Left lung (tissue), 10 donors: ENCODE results near the gene IL16. TPM values are rescaled to one million over a fixed set of nuclear protein-coding genes. Genes with fewer than 3 reads are reported as not detected.
A peak's percentile ranks its signal among the peaks of the same experiment; 100 is the strongest.

ENCODE experiments used
- ATAC-seq: fragments of 200-7000 bp; cut with Tn5 transposase; one replicate; pipeline ENCODE4 v1.9.1; 2020; ENCODE audit warnings: moderate library complexity
- DNase-seq, 4 donors: peaks; one replicate each; pipeline ENCODE4 v3.0.0-alpha.2; 2013 to 2020
- H3K27ac ChIP-seq, 2 donors: fragments of 200-600 bp; sonication (generic) in 1 of 2; one replicate each; pipeline versions ENCODE4 v1.5.0 to v1.8.0; 2020 to 2021
- H3K27me3 ChIP-seq, 2 donors: fragments of 200-600 bp; sonication (generic) in 1 of 2; one replicate each; pipeline versions ENCODE4 v1.5.0 to v1.8.0; 2020 to 2021
- H3K36me3 ChIP-seq, 2 donors: fragments of 200-600 bp; sonication (generic) in 1 of 2; one replicate each; pipeline versions ENCODE4 v1.5.0 to v1.8.0; 2020 to 2021
- H3K4me1 ChIP-seq, 2 donors: fragments of 200-600 bp; one replicate each; pipeline ENCODE4 v1.8.0; 2021
- H3K4me3 ChIP-seq, 2 donors: fragments of 200-600 bp; sonication (generic) in 1 of 2; one replicate each; pipeline versions ENCODE4 v1.5.0 to v1.8.0; 2020 to 2021; ENCODE audit warnings: mild to moderate bottlenecking in 1 of 2
- H3K9me3 ChIP-seq, 2 donors: fragments of 200-600 bp; sonication (generic) in 1 of 2; one replicate each; pipeline versions ENCODE4 v1.5.0 to v1.8.0; 2020 to 2021
- CTCF ChIP-seq, 2 donors: fragments of 200-600 bp; sonication (generic) in 1 of 2; IDR thresholded peaks; one replicate each; pipeline versions ENCODE4 v1.5.0 to v1.8.0; 2021; ENCODE audit warnings: antibody characterized with exemption in 2 of 2
- intact Hi-C, 2 donors: fragments of 100-400 bp; cut with DNase I; formaldehyde crosslinking; loops; one replicate each; pipeline versions ENCODE4 v1.11.2 to v1.14.2; 2022
- polyA plus RNA-seq, 6 donors: library from polyadenylated mRNA; unstranded; fragments of 120-200 nt; gene quantifications; one replicate each; pipeline ENCODE4 v1.2.1, GENCODE V29; 2013; ENCODE audit not compliant: insufficient read length in 6 of 6
- total RNA-seq, 2 donors: library from RNA; stranded (reverse); fragmentation: NEBNext Ultra II Directional; extraction: Animal tissue kit (Norgen Biotek cat#: 25700); gene quantifications; one replicate each; pipeline ENCODE4 v1.2.1, GENCODE V29; 2021
- donor health status: DM: no; HTN: yes; CAD: no.
- donor health status: DM: no; HTN: no; CAD: no.

IL16 gene
- total and polyA plus RNA-seq, 8 donors, result 11.4 to 34.3 (median 14.9) TPM

DNA sequence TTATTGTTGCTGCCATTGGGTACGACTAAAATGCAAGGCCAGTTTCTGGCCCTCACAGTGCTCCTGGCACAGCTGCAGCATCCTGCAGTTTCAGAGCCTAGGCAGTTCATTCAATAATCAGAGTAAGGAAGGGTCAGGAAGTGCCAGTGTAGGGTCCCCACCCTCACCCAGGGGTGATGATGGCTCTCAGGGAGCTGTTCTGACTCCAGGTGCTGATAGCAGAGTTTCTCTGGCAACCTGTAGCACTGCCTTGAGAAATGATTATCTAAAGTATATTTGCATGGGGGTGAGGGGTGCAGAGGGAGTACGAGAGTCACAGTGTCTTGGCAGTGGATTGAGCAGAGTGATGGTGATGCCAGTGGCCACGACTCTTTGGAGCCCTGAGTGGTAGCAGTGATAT is 15.5 kb upstream of the IL16 start:
- Histone ChIP-seq H3K9me3 (no peaks in the 10 kb centered on the region), H3K36me3 (no peaks in the 10 kb centered on the region), H3K4me3 (no peak overlapping the region), H3K4me1 (peaks cover 0 to 9% of the 10 kb centered on the region in 2 donors), H3K27me3 (peaks cover 0 to 27% of the 10 kb centered on the region in 2 donors), H3K27ac (no peak overlapping the region)
- DNase-seq (no peak), ATAC-seq (no peak)
- intact Hi-C loops, result no loop called here
- no peak for TF ChIP-seq CTCF (IDR thresholded peaks at IDR 0.05)

GRCh38 chr15:81182031-81182755 is 14.5 kb upstream of the IL16 start:
- peak in 2 of 4 donors; percentile 36 to 37 for DNase-seq
- ATAC-seq, result peak; percentile 13
- TF ChIP-seq CTCF (IDR thresholded peaks at IDR 0.05), result no peak
- H3K27me3 ChIP-seq, result peaks cover 0 to 27% of the 10 kb centered on the region in 2 donors
- peak overlapping the region; percentile 63 to 77 for H3K27ac ChIP-seq
- H3K36me3 ChIP-seq, result no peaks in the 10 kb centered on the region
- H3K4me1 ChIP-seq, result peaks cover 0 to 9% of the 10 kb centered on the region in 2 donors
- no peaks in the 10 kb centered on the region for H3K9me3 ChIP-seq
- intact Hi-C loops, result no loop called here
- peak overlapping the region; percentile 13 to 33 for H3K4me3 ChIP-seq

GRCh38 chr15:81182756-81183438 is 13.8 kb upstream of the IL16 start:
- no peaks in the 10 kb centered on the region for H3K36me3 ChIP-seq
- peaks cover 0 to 9% of the 10 kb centered on the region in 2 donors for H3K4me1 ChIP-seq
- H3K27ac ChIP-seq, result peak overlapping the region; percentile 63 to 77
- H3K27me3 ChIP-seq, result peaks cover 0 to 27% of the 10 kb centered on the region in 2 donors
- DNase-seq, result peak in 2 of 4 donors; percentile 39 to 44
- intact Hi-C loops, result no loop called here
- peak overlapping the region; percentile 13 to 33 for H3K4me3 ChIP-seq
- no peak for TF ChIP-seq CTCF (IDR thresholded peaks at IDR 0.05)
- ATAC-seq, result peak; percentile 77
- H3K9me3 ChIP-seq, result no peaks in the 10 kb centered on the region

DNA sequence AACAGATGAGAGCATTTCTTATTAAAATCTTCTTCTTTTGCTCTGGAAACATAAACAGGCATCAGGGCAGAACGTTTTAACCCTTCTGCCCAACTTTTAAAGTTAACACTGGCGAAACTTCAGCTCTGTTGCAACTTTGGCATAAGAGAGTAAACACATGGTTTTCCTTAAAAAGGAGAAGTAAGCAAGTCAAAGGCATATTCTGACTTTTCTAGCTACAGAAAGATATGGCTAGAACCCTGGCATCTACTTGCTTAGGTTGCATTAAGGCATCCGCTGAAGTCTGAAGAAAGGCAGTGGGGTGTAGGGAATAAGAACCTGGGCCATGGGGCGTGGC is 13.3 kb upstream of the IL16 start:
- intact Hi-C loops, result no loop called here
- H3K27me3 ChIP-seq, result peaks cover 0 to 27% of the 10 kb centered on the region in 2 donors
- peak in 1 of 4 donors; percentile 34 for DNase-seq
- H3K9me3 ChIP-seq, result no peaks in the 10 kb centered on the region
- TF ChIP-seq CTCF (IDR thresholded peaks at IDR 0.05), result no peak
- H3K4me3 ChIP-seq, result peak overlapping the region; percentile 13 to 33
- H3K36me3 ChIP-seq, result no peaks in the 10 kb centered on the region
- H3K27ac ChIP-seq, result peak overlapping the region; percentile 63 to 77
- H3K4me1 ChIP-seq, result peaks cover 0 to 9% of the 10 kb centered on the region in 2 donors
- ATAC-seq, result peak; percentile 6

DNA sequence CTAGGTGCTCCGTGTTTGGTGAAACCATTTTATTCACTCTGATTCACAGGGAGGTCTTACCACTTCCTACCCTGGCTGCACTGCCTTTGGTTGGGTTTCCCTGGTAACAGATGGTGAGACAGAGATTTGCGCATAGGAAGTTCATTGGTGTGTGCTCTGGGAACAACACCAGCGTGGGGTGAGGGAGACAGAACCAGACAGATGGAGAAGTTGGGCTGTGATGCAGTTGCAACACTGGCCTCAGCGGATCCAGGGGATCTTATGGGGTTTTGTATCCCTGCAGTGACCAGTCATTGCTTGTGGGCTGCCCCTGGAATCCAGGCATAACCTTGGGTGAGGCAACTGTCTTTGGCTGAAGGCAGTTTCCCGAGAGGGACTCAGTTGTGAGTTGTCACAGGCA is 12.5 kb upstream of the IL16 start:
- intact Hi-C loops, result no loop called here
- peaks cover 0 to 27% of the 10 kb centered on the region in 2 donors for H3K27me3 ChIP-seq
- H3K4me3 ChIP-seq, result no peak overlapping the region
- DNase-seq, result no peak
- H3K27ac ChIP-seq, result peak overlapping the region; percentile 63 to 77
- peak; percentile 51 for ATAC-seq
- no peaks in the 10 kb centered on the region for H3K36me3 ChIP-seq
- TF ChIP-seq CTCF (IDR thresholded peaks at IDR 0.05), result no peak
- H3K9me3 ChIP-seq, result no peaks in the 10 kb centered on the region
- peaks cover 0 to 9% of the 10 kb centered on the region in 2 donors for H3K4me1 ChIP-seq
